AG04450 (cell line): ENCODE results near the gene TAT. TPM values are rescaled to one million over a fixed set of nuclear protein-coding genes. Genes with fewer than 3 reads are reported as not detected.

Source experiments
- CTCF ChIA-PET: fragments of 300-600, 350-600 bp; formaldehyde crosslinking; extraction: SDS; loops from one replicate; lab custom pipeline; 2022; ENCODE audit warnings: antibody characterized with exemption, inconsistent platforms; lab: Charles Lee
- POLR2A ChIA-PET: fragments of 350-600 bp; formaldehyde crosslinking; extraction: SDS; loops from one replicate; lab custom pipeline; 2021; ENCODE audit warnings: antibody characterized with exemption, inconsistent platforms; lab: Yijun Ruan, JAX
- DNase-seq: peaks from one replicate; pipeline ENCODE4 v3.0.0-alpha.2; 2011; ENCODE audit warnings: low read depth, low spot score
- H3K27ac ChIP-seq: one replicate; pipeline ENCODE4 v1.5.1; 2012; ENCODE audit warnings: low read depth, low read length, control low read depth
- H3K27me3 ChIP-seq: one replicate; pipeline ENCODE4 v1.6.0; 2012; ENCODE audit warnings: low read length; ENCODE audit not compliant: control insufficient read depth, insufficient read depth
- H3K4me3 ChIP-seq: 2 replicates; pipeline ENCODE4 v1.5.1; 2011; ENCODE audit warnings: mild to moderate bottlenecking, low read depth, low read length, control low read depth
- H3K9me3 ChIP-seq: 2 replicates; pipeline ENCODE4 v1.5.1; 2012; ENCODE audit warnings: low read length; ENCODE audit not compliant: control insufficient read depth, insufficient read depth
- polyA plus RNA-seq: library from polyadenylated mRNA; depleted of rRNA; stranded (reverse); fragments of >200 nt; gene quantifications from 2 replicates; pipeline ENCODE4 v1.2.3, GENCODE V29; 2011
- TF ChIP-seq, protein P1 (sequence below): IDR thresholded peaks from 2 replicates; pipeline ENCODE4 v1.5.1; 2011; ENCODE audit warnings: low read depth, low read length, control low read depth, inconsistent platforms

TAT gene
- polyA plus RNA-seq, 1 experiment, result not detected

DNA sequence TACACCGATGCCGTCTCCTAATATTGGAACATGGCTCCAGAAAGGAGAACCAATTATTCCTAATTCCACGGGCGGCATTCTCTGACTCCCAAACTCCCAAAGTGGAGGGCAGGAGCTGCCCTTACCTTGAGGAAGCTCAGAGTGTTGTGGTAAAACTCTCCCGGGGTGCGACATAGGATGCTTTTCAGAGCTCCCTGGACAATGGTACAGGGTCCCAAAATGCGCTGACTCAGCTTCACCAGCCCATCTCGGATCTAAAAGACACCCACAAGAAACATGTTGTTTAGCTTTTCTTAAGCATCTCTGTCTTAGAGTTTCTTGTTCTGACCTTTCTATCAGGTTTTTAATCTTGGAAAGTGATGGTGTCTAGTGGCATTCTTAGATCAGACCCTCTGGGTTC lies 6.7 kb downstream of the TAT start:
- H3K9me3 ChIP-seq, result no peaks in the 10 kb centered on the region
- H3K27me3 ChIP-seq, result peaks cover 3% of the 10 kb centered on the region
- no peak for DNase-seq
- no peak overlapping the region for H3K27ac ChIP-seq
- TF ChIP-seq, protein P1, sequence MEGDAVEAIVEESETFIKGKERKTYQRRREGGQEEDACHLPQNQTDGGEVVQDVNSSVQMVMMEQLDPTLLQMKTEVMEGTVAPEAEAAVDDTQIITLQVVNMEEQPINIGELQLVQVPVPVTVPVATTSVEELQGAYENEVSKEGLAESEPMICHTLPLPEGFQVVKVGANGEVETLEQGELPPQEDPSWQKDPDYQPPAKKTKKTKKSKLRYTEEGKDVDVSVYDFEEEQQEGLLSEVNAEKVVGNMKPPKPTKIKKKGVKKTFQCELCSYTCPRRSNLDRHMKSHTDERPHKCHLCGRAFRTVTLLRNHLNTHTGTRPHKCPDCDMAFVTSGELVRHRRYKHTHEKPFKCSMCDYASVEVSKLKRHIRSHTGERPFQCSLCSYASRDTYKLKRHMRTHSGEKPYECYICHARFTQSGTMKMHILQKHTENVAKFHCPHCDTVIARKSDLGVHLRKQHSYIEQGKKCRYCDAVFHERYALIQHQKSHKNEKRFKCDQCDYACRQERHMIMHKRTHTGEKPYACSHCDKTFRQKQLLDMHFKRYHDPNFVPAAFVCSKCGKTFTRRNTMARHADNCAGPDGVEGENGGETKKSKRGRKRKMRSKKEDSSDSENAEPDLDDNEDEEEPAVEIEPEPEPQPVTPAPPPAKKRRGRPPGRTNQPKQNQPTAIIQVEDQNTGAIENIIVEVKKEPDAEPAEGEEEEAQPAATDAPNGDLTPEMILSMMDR, result no peak
- ChIA-PET CTCF (interaction anchor here (2.1 kb wide), 1 partner anchor 41 kb away, joined by 7 read pairs; no protein-coding TSS in a partner anchor), POLR2A (no interaction called here)
- H3K4me3 ChIP-seq, result no peak overlapping the region

DNA sequence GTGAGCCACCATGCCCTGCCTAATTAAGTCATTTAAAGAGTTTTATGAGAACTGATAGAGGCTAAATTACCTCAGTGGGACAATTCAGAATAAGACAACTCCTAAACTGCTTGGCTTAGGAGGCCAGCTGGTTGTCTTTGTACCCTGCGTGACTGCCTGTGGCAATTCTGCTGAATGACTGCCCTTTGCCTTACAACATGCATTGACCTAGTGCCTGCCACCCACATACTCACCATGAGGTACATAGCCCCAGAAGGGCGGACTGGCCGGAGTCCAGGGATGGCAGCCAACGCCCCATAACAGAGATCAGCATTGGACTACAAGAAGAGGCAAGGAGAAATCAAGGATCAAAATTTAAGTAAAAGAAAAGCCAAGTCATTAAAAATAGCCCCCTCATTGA lies 7.3 kb downstream of the TAT start:
- Histone ChIP-seq H3K9me3 (no peaks in the 10 kb centered on the region), H3K27me3 (peaks cover 3% of the 10 kb centered on the region), H3K27ac (no peak overlapping the region), H3K4me3 (no peak overlapping the region)
- ChIA-PET POLR2A (no interaction called here), CTCF (interaction anchor here (2.1 kb wide), 1 partner anchor 41 kb away, joined by 7 read pairs; no protein-coding TSS in a partner anchor)
- TF ChIP-seq, protein P1, result no peak
- no peak for DNase-seq

DNA sequence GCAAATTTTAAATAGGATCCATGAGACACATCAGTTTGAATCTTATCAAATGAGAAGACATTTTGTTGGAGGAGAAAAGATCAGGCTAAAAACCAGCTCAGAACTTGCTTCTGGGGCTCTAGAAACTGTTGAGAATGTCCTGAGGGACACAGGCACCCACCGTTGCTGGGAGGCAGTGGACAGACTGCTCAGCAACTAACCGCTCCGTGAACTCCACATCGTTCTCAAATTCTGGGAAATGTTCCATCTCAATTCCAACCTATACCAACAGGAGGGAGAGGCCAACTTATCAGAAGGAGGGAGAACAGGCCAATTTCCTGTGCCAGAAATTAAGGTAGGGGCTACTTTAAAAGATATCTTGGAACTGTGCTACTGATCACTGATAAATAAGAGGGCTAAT lies 8.3 kb downstream of the TAT start:
- H3K27ac ChIP-seq, result no peak overlapping the region
- ChIA-PET CTCF (no interaction called here), POLR2A (no interaction called here)
- TF ChIP-seq, protein P1, result no peak
- H3K27me3 ChIP-seq, result peaks cover 3% of the 10 kb centered on the region
- H3K4me3 ChIP-seq, result no peak overlapping the region
- no peak for DNase-seq
- H3K9me3 ChIP-seq, result no peaks in the 10 kb centered on the region

DNA sequence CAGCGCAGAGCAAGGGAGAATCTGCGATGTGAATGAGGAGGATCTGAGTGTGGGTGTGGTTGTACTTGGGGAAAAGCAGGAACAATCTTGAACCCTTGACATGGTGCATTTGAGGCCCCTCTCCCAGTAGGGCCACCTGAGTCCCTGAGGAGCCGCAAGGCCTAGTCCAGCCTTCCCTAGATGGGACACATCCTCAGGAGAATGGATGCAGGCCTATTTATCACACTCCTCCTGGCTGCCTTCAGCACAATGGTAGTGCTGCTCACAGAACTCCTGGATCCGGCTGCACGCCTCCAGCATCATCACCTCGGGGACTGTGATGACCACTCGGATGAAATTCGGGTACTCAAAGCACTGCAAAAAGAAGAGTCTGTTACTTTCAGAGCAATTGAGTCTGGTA lies 9.0 kb downstream of the TAT start:
- Histone ChIP-seq H3K9me3 (no peaks in the 10 kb centered on the region), H3K4me3 (no peak overlapping the region), H3K27ac (no peak overlapping the region), H3K27me3 (peaks cover 3% of the 10 kb centered on the region)
- ChIA-PET CTCF (interaction anchor here (0.8 kb wide), 1 partner anchor 88 kb away, joined by 3 read pairs; no protein-coding TSS in a partner anchor), POLR2A (no interaction called here)
- TF ChIP-seq, protein P1, result no peak
- no peak for DNase-seq

DNA sequence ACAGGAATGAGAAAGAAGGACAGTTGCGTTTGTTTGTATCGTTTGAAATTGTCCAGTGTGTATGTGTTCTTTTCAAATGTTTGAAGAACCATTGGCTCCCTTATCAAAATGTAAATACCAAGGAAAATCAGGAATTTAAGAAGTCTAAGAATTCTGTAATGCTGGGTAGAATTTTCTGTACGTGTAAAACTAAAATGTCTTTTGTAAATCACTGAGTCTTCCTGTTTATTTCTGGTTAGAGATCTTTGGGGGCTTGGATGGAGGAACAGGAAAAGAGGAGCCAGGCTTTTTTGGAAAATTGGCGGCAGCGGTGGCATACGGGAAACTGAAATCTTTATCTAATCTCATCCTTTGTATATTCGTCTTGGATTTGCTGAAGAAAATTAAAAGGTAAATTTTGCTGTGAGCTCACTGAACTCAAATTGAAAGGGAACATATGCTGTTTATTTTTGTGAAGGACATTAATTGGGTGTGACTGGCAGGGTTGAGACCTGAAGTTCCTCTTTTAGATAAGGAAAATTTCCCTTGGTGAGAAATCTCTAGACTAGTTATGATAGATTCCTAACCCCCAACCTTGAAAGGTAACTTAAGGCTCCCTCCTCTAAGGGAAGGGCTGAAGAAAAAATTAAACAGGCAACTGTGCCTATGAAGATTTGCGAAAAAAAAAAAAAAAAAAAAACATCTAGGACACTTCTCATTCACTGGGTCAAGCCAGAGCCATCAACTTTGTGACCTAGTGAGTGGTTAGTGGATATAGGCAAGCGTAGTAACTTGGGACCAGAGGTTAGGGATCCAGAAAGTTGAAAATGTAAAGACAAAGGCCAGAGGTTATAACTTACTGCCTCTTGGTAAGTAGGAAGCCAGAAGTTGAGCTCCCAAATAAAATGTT lies 10.8 kb downstream of the TAT start:
- POLR2A ChIA-PET, result no interaction called here

More for the DNA sequence above, 10.8 kb downstream of the TAT start:
- TF ChIP-seq, protein P1, result no peak
- Histone ChIP-seq H3K27ac (no peak overlapping the region), H3K9me3 (no peaks in the 10 kb centered on the region), H3K27me3 (peaks cover 5% of the 10 kb centered on the region), H3K4me3 (no peak overlapping the region)
- CTCF ChIA-PET, result interaction anchor here (0.7 to 2.9 kb wide), 8 partner anchors 10 to 534 kb away, joined by 3 to 27 read pairs (median 3); no protein-coding TSS in a partner anchor
- DNase-seq, result no peak
